Coronary artery (tissue), 2 donors: Measurements from ENCODE around the gene TNK2.

Experiments
- DNase-seq: peaks from one replicate; pipeline ENCODE4 v3.0.0-alpha.2; 2017; ENCODE audit warnings: low spot score
- H3K27ac ChIP-seq, 2 donors: fragments of 200-600 bp; sonication (generic); one replicate each; pipeline ENCODE4 v1.5.1; 2016 to 2019
- H3K4me3 ChIP-seq: fragments of 200-600 bp; sonication (generic); 2 replicates; pipeline ENCODE4 v1.5.1; 2016; ENCODE audit warnings: mild to moderate bottlenecking, moderate library complexity
- CTCF ChIP-seq: fragments of 200-600 bp; sonication (generic); IDR thresholded peaks from one replicate; pipeline ENCODE4 v1.5.1; 2019; ENCODE audit warnings: antibody characterized with exemption

TNK2 gene

GRCh38 chr3:195932418-195933043, 24.2 kb upstream of the TNK2 start:
- peak; percentile 60 for DNase-seq
- TF ChIP-seq CTCF = no peak
- no peak overlapping the region for H3K27ac ChIP-seq

GRCh38 chr3:195931582-195932273, 23.4 kb upstream of the TNK2 start:
- DNase-seq = peak; percentile 29
- Histone ChIP-seq H3K27ac (no peak overlapping the region), H3K4me3 (no peak overlapping the region)
- TF ChIP-seq CTCF = no peak

More at GRCh38 chr3:195932418-195933043, 24.2 kb upstream of the TNK2 start:
- H3K4me3 ChIP-seq = no peak overlapping the region

- Histone ChIP-seq H3K4me3 (no peak overlapping the region), H3K27ac (no peak overlapping the region)
- DNase-seq = peak; percentile 2
- TF ChIP-seq CTCF = no peak
These were observed 21.1 kb upstream of the TNK2 start for GRCh38 chr3:195929452-195929851.

- Histone ChIP-seq H3K4me3 (no peak overlapping the region), H3K27ac (no peak overlapping the region)
- TF ChIP-seq CTCF = no peak
- DNase-seq = no peak
These were observed 13.0 kb upstream of the TNK2 start for GRCh38 chr3:195921334-195921791.

DNA sequence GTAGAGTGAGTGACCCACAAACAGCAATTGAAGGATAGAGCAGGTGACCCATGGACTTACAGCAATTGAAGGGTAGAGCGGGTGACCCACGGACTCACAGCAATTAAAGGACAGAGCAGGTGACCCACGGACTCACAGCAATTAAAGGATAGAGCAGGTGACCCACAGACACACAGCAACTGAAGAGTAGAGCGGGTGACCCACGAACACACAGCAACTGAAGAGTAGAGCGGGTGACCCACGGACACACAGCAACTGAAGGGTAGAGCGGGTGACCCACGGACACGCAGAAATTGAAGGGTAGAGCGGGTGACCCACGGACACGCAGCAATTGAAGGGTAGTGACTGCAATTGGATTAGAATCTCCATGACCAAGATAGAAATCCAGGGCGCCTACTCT, 9.8 kb upstream of the TNK2 start:
- H3K4me3 ChIP-seq = no peak overlapping the region
- no peak for DNase-seq
- no peak overlapping the region for H3K27ac ChIP-seq
- TF ChIP-seq CTCF = no peak

DNA sequence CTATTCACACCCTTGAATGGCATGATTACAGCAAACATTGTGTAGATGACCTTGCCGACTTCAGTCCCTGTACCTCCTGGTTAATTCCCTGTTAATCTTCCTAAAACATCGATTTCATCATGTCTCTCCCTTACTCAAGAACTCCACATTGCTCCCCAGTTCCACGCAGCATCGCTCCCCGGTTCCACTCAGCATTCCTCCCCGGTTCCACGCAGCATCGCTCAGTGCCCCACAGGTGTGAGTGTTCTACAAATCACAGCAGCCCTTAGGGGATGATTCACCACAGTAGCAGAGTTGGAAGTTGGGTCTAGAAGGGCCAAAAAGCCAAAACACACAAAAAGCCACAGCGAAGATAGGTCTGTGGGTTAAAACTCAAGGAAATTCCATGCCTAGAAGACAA, 8.6 kb upstream of the TNK2 start:
- no peak overlapping the region for H3K27ac ChIP-seq
- no peak overlapping the region for H3K4me3 ChIP-seq
- TF ChIP-seq CTCF = no peak
- DNase-seq = no peak

DNA sequence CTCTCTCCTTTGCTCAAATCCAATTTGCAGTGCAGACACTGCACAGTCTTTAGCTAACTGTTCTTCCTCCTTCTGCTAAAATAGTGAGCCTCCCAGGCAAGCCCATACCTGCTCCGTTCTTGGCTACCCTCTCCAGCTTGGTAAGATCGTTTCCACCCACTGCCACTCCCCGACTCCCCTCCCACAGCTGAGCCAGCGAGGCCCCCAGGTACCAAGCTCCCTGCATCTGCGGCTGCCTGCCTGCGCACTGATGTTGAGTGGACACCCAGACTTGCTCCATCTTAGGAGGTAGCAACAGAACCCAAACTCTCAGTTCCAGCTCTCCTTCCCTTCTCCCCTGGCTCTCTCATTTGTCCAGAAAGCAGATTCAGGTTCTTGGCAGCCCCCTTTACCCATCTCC, 7.9 kb upstream of the TNK2 start:
- Histone ChIP-seq H3K4me3 (no peak overlapping the region), H3K27ac (no peak overlapping the region)
- DNase-seq = no peak
- no peak for TF ChIP-seq CTCF
